ENCODE measurements around the gene STK24.

DNA sequence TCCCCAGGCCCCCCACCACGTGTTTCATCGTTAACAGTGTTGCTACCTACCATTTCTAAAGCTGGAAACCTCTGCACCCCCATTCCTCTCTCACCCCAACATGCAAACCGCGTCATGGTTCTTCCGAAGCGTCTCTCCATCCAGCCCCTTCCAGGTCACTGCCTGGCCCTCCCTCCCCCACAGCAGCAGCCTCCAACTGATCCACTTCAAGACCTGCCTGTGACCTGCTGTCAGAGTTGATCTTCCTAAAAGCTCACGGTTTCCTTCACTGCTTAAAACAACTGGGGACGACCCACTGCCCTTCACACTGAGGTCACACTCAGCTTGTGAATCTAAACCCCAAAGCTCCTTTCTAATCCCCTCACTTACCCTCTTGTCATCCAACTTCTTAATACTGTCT is 47.7 kb downstream of the STK24 start:
- TF ChIP-seq, protein P1, sequence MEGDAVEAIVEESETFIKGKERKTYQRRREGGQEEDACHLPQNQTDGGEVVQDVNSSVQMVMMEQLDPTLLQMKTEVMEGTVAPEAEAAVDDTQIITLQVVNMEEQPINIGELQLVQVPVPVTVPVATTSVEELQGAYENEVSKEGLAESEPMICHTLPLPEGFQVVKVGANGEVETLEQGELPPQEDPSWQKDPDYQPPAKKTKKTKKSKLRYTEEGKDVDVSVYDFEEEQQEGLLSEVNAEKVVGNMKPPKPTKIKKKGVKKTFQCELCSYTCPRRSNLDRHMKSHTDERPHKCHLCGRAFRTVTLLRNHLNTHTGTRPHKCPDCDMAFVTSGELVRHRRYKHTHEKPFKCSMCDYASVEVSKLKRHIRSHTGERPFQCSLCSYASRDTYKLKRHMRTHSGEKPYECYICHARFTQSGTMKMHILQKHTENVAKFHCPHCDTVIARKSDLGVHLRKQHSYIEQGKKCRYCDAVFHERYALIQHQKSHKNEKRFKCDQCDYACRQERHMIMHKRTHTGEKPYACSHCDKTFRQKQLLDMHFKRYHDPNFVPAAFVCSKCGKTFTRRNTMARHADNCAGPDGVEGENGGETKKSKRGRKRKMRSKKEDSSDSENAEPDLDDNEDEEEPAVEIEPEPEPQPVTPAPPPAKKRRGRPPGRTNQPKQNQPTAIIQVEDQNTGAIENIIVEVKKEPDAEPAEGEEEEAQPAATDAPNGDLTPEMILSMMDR (IDR thresholded peaks at IDR 0.05), result no peak
- no peak for TF ChIP-seq POLR2A (IDR thresholded peaks at IDR 0.05)
